Stimulated activated naive CD4-positive, alpha-beta T cell treated with Interleukin-2 at 50 U/mL for 16 hours (primary cell): ENCODE results near the gene PCBP4.

Source experiments
- DNase-seq: peaks from one replicate; lab custom pipeline; 2025; lab: John Stamatoyannopoulos, UW

PCBP4 gene

GRCh38 chr3:51955175-51955892, 11.9 kb downstream of the PCBP4 start, which contains the start of gene GPR62:
TSS of gene GPR62 (plus strand) at chr3:51955381. CDS start at chr3:51955653, 272 bp downstream.
- no peak for DNase-seq

DNA sequence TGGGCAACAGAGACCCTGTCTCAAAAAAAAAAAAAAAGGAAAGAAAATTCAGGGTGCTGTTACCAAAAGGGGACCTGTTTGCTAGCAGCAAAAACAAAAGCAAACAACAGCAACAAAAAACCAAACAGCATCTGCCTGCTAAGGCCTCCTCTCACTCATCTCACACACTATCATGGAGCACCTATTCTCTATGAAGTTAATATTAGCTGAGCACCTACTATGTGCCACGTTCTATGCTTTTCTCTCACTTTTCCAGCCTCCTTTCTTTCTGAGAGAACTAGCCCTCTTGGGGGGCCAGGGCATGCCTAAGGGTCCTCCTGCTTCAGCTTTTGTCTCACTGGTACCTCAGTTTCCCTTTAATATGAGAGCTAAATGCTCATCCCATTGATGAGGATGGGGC, 12.5 kb downstream of the PCBP4 start:
- no peak for DNase-seq

DNA sequence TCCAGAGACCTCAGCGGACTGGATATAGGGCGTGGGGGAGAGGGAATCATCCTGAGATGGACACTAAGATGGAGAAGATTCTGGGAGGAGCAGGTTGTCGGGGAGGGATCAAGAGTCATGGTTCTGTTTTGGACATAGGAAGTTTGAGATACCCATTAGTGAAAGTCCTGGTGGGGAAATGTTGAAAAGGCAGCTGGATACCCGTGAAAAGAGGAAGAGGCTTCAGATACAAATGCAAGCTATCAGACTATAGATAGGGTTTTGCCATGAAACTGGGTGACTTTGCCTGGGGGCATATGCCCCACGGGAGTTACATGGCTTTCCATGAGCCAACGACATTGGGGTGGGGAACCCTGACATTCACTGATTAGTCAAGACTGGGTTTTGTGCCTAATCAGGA, 13.1 kb downstream of the PCBP4 start:
- DNase-seq: no peak

- DNase-seq: no peak
These were observed 13.8 kb downstream of the PCBP4 start for GRCh38 chr3:51953445-51953844.

GRCh38 chr3:51950899-51951298, 16.4 kb downstream of the PCBP4 start:
- DNase-seq: no peak

- no peak for DNase-seq
These were observed 18.1 kb downstream of the PCBP4 start for GRCh38 chr3:51949121-51949520.

DNA sequence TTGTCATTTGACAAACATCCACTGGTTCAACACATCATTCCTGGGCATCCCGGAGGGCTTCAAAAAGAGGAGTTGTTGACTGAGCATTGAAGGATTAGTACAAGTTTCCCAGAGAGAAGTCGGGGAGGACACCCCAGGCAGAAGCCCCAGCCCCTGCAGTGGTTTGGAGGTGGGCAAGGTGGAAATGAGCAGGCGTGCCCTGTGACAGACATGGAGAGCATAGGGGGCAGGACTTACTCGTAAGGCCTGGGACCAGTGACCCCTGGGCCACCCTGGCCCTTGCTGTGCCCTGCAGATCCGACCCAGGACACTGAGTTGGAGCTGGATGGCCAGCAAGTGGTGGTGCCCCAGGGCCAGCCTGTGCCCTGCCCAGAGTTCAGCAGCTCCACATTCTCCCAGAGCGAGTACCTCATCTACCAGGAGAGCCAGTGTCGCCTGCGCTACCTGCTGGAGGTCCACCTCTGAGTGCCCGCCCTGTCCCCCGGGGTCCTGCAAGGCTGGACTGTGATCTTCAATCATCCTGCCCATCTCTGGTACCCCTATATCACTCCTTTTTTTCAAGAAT, 19.2 kb downstream of the PCBP4 start:
- DNase-seq: no peak

GRCh38 chr3:51947215-51947900, 19.9 kb downstream of the PCBP4 start:
- no peak for DNase-seq

DNA sequence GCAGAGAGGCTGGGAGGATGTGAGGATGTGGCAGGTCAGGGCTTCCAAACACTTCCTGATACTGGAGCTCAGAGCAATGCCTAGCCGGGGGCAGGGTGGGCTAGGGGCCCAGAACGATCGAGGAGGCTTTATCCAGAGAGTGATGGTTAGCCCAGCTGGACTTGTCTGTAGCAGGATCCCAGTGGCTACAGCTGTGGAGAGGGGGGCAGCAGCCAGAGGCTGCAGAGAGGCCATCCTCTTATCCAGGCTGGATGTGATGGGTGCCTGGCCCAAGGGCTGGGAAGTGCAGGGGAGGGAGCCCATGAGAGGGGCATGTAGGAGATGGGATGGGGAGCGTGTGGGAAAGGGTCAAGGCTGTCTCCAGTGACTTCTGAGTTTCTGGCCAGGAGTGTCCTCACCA, 20.5 kb downstream of the PCBP4 start:
- no peak for DNase-seq

- no peak for DNase-seq
These were observed 21.1 kb downstream of the PCBP4 start for GRCh38 chr3:51945926-51946705.

- no peak for DNase-seq
These were observed 22.0 kb downstream of the PCBP4 start for GRCh38 chr3:51945031-51945840.

DNA sequence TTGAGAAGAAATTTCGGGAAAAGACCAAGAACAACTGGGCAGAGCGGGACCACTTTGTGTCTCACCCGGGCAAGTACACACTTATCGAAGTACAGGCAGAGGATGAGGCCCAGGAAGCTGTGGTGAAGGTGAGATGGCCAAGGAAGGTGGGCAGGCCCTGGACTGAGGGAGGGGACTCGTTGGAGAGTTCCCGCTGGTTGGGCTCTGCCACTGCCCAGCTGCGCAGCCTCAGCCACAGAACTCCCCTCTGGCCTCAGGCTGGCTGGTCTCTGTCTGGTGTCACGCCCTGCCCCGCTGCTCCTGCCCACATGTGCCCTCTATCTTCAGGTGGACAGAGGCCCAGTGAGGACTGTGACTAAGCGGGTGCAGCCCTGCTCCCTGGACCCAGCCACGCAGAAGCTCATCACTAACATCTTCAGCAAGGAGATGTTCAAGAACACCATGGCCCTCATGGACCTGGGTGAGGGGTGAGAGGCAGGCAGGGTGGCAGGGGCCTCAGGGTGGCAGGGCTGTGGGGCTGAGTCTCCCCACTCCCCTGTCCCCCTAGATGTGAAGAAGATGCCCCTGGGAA, 22.7 kb downstream of the PCBP4 start:
- no peak for DNase-seq

DNA sequence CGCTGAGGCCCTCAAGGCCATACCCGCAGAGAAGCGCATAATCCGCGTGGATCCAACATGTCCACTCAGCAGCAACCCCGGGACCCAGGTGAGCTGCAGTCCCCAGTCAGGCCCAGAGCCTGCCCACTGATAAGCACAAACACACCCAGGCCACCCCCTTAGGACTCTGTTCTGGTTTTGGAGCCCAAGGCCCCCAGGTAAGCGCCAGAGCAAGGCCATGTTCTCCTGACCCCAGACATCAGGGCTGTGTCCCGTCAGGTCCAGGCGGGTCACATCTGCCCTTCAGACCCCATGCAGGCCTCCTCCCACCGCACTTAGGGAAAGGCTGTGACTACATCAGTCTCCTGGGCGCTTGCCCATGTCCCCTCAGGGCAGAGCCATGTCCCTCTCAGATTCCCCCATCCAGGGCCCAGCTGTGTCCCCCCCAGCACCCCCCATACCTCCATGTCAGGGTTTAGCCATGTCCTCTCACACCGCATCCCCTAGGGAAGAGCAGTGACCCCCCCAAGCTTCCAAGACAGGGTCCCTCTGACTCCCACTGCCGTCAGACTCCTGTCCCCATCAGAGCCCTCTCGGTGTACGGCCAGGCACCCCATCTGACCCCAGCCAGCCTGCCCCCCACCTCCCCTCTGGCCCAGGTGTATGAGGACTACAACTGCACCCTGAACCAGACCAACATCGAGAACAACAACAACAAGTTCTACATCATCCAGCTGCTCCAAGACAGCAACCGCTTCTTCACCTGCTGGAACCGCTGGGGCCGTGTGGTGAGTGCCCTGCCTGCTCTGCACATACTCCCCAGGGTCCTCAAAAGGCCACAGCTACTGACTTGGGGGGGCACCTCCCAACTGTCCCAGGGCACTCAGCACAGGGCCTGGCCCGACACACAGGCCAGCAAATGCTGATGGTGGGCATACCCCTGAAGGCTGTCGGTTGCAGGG, 23.5 kb downstream of the PCBP4 start:
- DNase-seq: no peak

GRCh38 chr3:51942603-51943450, 24.4 kb downstream of the PCBP4 start:
- DNase-seq: peak; percentile 56

GRCh38 chr3:51941798-51942602, 25.3 kb downstream of the PCBP4 start, which contains the start of the genes PARP3 and RRP9:
TSS of gene PARP3 (plus strand) at chr3:51942363. CDS start at chr3:51943356, 993 bp downstream.
TSS of gene RRP9 (minus strand) at chr3:51941904. CDS start at chr3:51941867, 37 bp downstream.
- peak; percentile 100 for DNase-seq

DNA sequence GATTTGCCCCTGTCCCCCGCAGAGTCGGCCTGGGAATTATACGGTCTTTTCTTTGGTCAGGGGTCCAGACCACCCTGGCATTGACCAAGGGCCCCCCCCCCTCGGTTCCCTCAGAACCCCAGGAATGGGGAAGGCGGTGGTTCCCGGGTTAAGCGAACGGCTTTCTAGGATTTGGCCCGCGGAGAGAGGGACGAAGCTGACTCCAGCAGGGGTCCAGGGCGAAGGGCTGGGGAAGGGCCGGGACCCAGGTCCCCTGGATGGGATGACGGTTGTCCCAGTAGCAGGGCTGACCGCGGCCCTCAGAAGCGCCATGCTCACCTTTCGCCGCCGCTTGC, 25.8 kb downstream of the PCBP4 start:
- DNase-seq: no peak

GRCh38 chr3:51940648-51941462, 26.4 kb downstream of the PCBP4 start:
- DNase-seq: no peak
